ENCODE measurements around the gene KIF17. TPM values are rescaled to one million over a fixed set of nuclear protein-coding genes. Genes with fewer than 3 reads are reported as not detected.

The KIF17 gene
- total RNA-seq, result under 1 TPM; 0.20 to 0.76 (median 0.61) TPM
- 1 to 10 TPM in 1 of 2 donors, under 1 TPM in 1; 0.87 to 1.1 TPM for polyA plus RNA-seq

DNA sequence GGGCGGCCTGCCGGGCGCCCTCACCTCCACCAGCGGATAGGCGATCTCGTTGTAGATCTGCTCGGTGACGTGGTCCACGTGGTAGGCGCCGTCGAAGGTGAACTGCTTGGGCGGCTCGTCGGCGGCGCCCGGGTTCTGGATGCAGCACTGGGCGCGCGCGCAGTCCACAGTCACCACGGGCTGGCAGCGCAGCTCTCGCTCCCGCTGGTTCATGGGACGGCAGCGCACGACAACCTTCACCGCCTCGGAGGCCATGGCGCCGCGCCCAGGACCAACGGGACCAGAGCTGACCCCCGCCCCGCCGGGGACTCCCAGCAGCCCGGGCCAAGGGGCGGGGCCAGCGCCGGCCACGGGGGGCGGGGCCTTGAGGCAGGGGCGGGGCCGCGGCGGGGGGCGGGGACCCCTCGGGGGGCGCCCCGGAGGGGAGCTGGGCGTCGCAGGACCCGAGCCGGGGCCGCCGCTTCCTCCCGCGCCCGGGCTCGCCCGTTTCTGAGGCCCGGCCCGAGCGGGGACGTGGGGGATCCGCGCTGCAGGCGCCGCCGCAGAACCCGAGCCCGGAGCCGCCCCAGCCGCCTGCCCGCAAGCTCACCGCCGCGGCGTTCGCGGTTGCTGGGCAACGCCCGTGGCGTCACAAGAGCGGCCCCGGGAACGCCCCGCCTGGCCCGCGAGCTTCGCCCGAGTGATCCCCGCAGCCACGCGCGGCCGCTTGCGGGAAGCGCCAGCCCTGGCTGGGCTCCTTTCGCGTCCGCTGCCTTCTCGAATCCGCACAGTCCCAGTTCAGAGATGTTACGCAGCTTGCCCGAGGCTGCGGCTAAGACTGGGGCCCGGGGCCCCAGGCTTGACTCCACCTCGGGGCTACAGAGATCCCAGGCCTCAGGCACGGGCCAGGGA lies at the start of gene KIF17:
TSS of gene KIF17 (minus strand) at position 556 of the 891 bp plus-strand sequence. CDS start at position 255, 301 bp downstream.
- H3K9me3 ChIP-seq, result no peaks in the 10 kb centered on the region
- no peak for FAIRE-seq
- intact Hi-C loops (cut with DNase I), result no loop called here
- no peaks in the 10 kb centered on the region for H3K27me3 ChIP-seq
- H3K27ac ChIP-seq, result no peak within 1 kb of the TSS
- peak; percentile 63 to 87 (median 72) for DNase-seq
- 4% methylated on average over 94 to 112 of the region's 112 CpGs for WGBS, 2 donors
- TF ChIP-seq, protein P1, sequence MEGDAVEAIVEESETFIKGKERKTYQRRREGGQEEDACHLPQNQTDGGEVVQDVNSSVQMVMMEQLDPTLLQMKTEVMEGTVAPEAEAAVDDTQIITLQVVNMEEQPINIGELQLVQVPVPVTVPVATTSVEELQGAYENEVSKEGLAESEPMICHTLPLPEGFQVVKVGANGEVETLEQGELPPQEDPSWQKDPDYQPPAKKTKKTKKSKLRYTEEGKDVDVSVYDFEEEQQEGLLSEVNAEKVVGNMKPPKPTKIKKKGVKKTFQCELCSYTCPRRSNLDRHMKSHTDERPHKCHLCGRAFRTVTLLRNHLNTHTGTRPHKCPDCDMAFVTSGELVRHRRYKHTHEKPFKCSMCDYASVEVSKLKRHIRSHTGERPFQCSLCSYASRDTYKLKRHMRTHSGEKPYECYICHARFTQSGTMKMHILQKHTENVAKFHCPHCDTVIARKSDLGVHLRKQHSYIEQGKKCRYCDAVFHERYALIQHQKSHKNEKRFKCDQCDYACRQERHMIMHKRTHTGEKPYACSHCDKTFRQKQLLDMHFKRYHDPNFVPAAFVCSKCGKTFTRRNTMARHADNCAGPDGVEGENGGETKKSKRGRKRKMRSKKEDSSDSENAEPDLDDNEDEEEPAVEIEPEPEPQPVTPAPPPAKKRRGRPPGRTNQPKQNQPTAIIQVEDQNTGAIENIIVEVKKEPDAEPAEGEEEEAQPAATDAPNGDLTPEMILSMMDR (IDR thresholded peaks at IDR 0.05), result no peak
- peaks cover 0 to 3% (median 0%) of the 10 kb centered on the region in 3 donors for H3K4me1 ChIP-seq
- peak; percentile 85 to 94 (median 89) for ATAC-seq
- no peaks in the 10 kb centered on the region for H3K36me3 ChIP-seq
- peak within 1 kb of the TSS; percentile 16 to 50 (median 26) for H3K4me3 ChIP-seq

DNA sequence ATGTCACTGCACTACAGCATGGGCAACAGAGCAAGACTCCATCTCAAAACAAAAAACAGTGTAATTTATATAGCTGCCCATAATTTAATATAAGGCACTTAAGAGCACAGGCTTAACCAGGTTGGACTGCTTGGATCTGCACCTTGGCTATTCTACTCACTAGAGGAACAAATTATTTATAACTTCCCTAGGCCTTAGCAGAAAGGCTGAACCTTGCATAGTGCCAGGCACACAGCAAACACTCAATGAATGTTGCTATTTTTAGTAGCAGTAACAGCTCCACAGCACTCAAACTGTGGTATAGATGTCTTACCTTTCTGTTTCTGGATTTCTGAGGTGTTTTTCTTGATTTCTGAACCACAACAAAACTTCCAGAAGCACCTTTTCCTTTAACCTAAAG lies 49.5 kb upstream of the KIF17 start:
- no peak for ATAC-seq
- Histone ChIP-seq H3K27ac (no peak overlapping the region), H3K4me1 (no peaks in the 10 kb centered on the region), H3K4me3 (no peak overlapping the region), H3K27me3 (no peaks in the 10 kb centered on the region), H3K9me3 (no peaks in the 10 kb centered on the region), H3K36me3 (peaks cover 18 to 100% (median 35%) of the 10 kb centered on the region in 3 donors)
- no peak for DNase-seq
- FAIRE-seq, result no peak
- intact Hi-C loops (cut with DNase I), result no loop called here
- TF ChIP-seq, protein P1 (IDR thresholded peaks at IDR 0.05), result no peak

DNA sequence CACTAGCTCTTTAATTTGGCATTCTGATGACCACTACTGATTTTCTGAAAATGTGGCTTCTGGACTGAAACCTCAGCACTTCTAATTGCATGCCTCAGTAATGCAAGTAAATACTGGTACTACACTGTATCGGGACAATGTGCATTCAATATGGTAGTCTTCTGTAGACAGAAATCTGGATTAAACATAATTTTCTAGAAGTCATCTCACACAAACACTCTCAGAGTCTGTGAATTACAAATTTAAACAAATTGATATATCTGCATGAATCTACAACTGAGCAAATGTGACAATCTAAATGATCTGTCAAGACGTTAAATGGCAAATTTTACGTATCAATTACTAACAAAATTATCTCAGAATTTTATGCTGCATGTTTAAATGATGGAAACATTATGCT lies 45.6 kb upstream of the KIF17 start:
- ATAC-seq (no peak), DNase-seq (no peak), FAIRE-seq (no peak)
- no peak overlapping the region for H3K27ac ChIP-seq
- TF ChIP-seq, protein P1 (IDR thresholded peaks at IDR 0.05), result no peak
- 84 to 91% methylated on average over 3 of the region's 3 CpGs for WGBS, 2 donors
- H3K27me3 ChIP-seq, result no peaks in the 10 kb centered on the region
- H3K4me1 ChIP-seq, result no peaks in the 10 kb centered on the region
- peaks cover 15 to 85% (median 25%) of the 10 kb centered on the region in 3 donors for H3K36me3 ChIP-seq
- no peak overlapping the region for H3K4me3 ChIP-seq
- H3K9me3 ChIP-seq, result no peaks in the 10 kb centered on the region
- intact Hi-C loops (cut with DNase I), result no loop called here

DNA sequence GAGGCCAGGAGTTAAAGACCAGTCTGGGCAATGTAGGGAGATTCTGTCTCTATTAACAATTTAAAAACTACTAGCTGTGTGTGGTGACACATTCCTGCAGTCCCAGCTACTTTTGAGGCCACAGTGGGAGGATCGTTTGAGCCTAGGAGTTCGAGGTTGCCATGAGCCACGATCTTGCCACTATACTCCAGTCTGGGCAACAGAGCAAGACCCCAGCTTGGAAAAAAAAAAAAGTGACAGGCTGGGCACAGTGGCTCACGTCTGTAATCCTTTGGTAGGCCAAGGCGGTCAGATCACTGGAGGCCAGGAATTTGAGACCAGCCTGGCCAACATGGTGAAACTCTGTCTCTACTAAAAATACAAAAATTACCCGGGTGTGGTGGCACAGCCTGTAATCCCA lies 42.5 kb upstream of the KIF17 start:
- Histone ChIP-seq H3K4me1 (no peaks in the 10 kb centered on the region), H3K27ac (no peak overlapping the region), H3K27me3 (no peaks in the 10 kb centered on the region), H3K4me3 (no peak overlapping the region), H3K36me3 (peaks cover 12 to 81% (median 21%) of the 10 kb centered on the region in 3 donors), H3K9me3 (no peaks in the 10 kb centered on the region)
- TF ChIP-seq, protein P1 (IDR thresholded peaks at IDR 0.05), result no peak
- WGBS, 2 donors, result 95 to 99% methylated on average over 6 of the region's 6 CpGs
- no peak for DNase-seq
- intact Hi-C loops (cut with DNase I), result no loop called here
- ATAC-seq, result no peak
- no peak for FAIRE-seq

DNA sequence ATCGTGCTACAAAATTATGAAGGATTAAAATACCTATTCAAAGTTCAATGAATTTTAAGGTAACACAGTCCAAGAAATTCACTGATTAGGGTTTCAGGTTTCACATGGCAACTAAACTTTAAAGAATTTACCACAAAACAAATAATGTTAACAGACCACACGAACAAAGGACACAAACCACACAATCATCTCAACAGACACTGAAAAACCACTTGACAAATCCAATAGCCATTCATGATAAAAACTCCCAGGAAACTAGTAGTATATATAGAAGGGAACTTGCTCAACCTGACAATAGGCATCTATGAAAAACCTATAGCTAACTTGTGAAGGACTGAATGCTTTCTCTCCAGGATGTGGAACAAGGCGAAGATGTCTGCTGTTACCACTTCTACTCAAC lies 35.8 kb upstream of the KIF17 start:
- Histone ChIP-seq H3K36me3 (peaks cover 5 to 45% (median 10%) of the 10 kb centered on the region in 3 donors), H3K27ac (no peak overlapping the region), H3K4me1 (no peaks in the 10 kb centered on the region), H3K27me3 (no peaks in the 10 kb centered on the region), H3K4me3 (no peak overlapping the region), H3K9me3 (no peaks in the 10 kb centered on the region)
- TF ChIP-seq, protein P1 (IDR thresholded peaks at IDR 0.05), result no peak
- WGBS, 2 donors, result 77 to 88% methylated on average over 3 of the region's 3 CpGs
- FAIRE-seq, result no peak
- intact Hi-C loops (cut with DNase I), result no loop called here
- DNase-seq, result no peak
- no peak for ATAC-seq
